ENCODE data around the gene GALNT10. TPM values are rescaled to one million over a fixed set of nuclear protein-coding genes. Genes with fewer than 3 reads are reported as not detected.

The GALNT10 gene
- polyA plus RNA-seq, 1 experiment: 203 TPM

- POLR2A ChIA-PET: interaction anchor here (0.6 kb wide), 1 partner anchor 284 kb away, joined by 4 read pairs; no protein-coding TSS in a partner anchor
- no peak for TF ChIP-seq CTCF (IDR thresholded peaks at IDR 0.05; ENCODE audit: insufficient read depth, low read depth, low read length)
- CTCF ChIA-PET: interaction anchor here (0.9 to 2.7 kb wide), 8 partner anchors 10 to 202 kb away, joined by 3 to 9 read pairs (median 4); no protein-coding TSS in a partner anchor
These were observed 83.7 kb downstream of the GALNT10 start for GRCh38 chr5:154273963-154274827.

GRCh38 chr5:154274828-154275185 lies 84.3 kb downstream of the GALNT10 start:
- H3K36me3 ChIP-seq (ENCODE audit: control insufficient read depth, insufficient read depth, low read length): no peaks in the 10 kb centered on the region
- no peaks in the 10 kb centered on the region for H3K27me3 ChIP-seq (ENCODE audit: control insufficient read depth, insufficient read depth, low read length)
- no peak for DNase-seq (ENCODE audit: low read depth)
- CTCF ChIA-PET: interaction anchor here (0.9 to 2.7 kb wide), 7 partner anchors 9 to 203 kb away, joined by 3 to 9 read pairs (median 4); no protein-coding TSS in a partner anchor
- H3K4me3 ChIP-seq (ENCODE audit: low read depth, low read length): no peak overlapping the region
- POLR2A ChIA-PET: no interaction called here
- TF ChIP-seq CTCF (IDR thresholded peaks at IDR 0.05; ENCODE audit: insufficient read depth, low read depth, low read length): no peak

More at GRCh38 chr5:154273963-154274827, 83.7 kb downstream of the GALNT10 start:
- no peaks in the 10 kb centered on the region for H3K27me3 ChIP-seq (ENCODE audit: control insufficient read depth, insufficient read depth, low read length)
- H3K4me3 ChIP-seq (ENCODE audit: low read depth, low read length): no peak overlapping the region
- DNase-seq (ENCODE audit: low read depth): no peak
- no peaks in the 10 kb centered on the region for H3K36me3 ChIP-seq (ENCODE audit: control insufficient read depth, insufficient read depth, low read length)

GRCh38 chr5:154275566-154275965 lies 85.0 kb downstream of the GALNT10 start:
- CTCF ChIA-PET: interaction anchor here (1.2 to 2.7 kb wide), 5 partner anchors 8 to 200 kb away, joined by 3 to 9 read pairs (median 4); no protein-coding TSS in a partner anchor
- POLR2A ChIA-PET: no interaction called here
- TF ChIP-seq CTCF (IDR thresholded peaks at IDR 0.05; ENCODE audit: insufficient read depth, low read depth, low read length): no peak
- no peaks in the 10 kb centered on the region for H3K27me3 ChIP-seq (ENCODE audit: control insufficient read depth, insufficient read depth, low read length)
- no peaks in the 10 kb centered on the region for H3K36me3 ChIP-seq (ENCODE audit: control insufficient read depth, insufficient read depth, low read length)
- no peak overlapping the region for H3K4me3 ChIP-seq (ENCODE audit: low read depth, low read length)
- DNase-seq (ENCODE audit: low read depth): no peak

GRCh38 chr5:154276261-154276972 lies 85.9 kb downstream of the GALNT10 start:
- Histone ChIP-seq H3K4me3 (ENCODE audit: low read depth, low read length) (no peak overlapping the region), H3K27me3 (ENCODE audit: control insufficient read depth, insufficient read depth, low read length) (no peaks in the 10 kb centered on the region), H3K36me3 (ENCODE audit: control insufficient read depth, insufficient read depth, low read length) (no peaks in the 10 kb centered on the region)
- DNase-seq (ENCODE audit: low read depth): no peak
- TF ChIP-seq CTCF (IDR thresholded peaks at IDR 0.05; ENCODE audit: insufficient read depth, low read depth, low read length): no peak
- ChIA-PET CTCF (interaction anchor here (0.6 kb wide), 1 partner anchor 17 kb away, joined by 3 read pairs; no protein-coding TSS in a partner anchor), POLR2A (interaction anchor here (0.7 kb wide), 1 partner anchor 9 kb away, joined by 5 read pairs; no protein-coding TSS in a partner anchor)

- POLR2A ChIA-PET: interaction anchor here (0.7 kb wide), 1 partner anchor 8 kb away, joined by 5 read pairs; no protein-coding TSS in a partner anchor
- no peak for TF ChIP-seq CTCF (IDR thresholded peaks at IDR 0.05; ENCODE audit: insufficient read depth, low read depth, low read length)
- no peak overlapping the region for H3K4me3 ChIP-seq (ENCODE audit: low read depth, low read length)
- H3K36me3 ChIP-seq (ENCODE audit: control insufficient read depth, insufficient read depth, low read length): no peaks in the 10 kb centered on the region
- H3K27me3 ChIP-seq (ENCODE audit: control insufficient read depth, insufficient read depth, low read length): no peaks in the 10 kb centered on the region
- DNase-seq (ENCODE audit: low read depth): peak; percentile 95
- CTCF ChIA-PET: interaction anchor here (0.6 kb wide), 1 partner anchor 18 kb away, joined by 3 read pairs; no protein-coding TSS in a partner anchor
These were observed 86.4 kb downstream of the GALNT10 start for GRCh38 chr5:154276973-154277331.
